Measurements from ENCODE around the gene VWA8.
"Not testable (repeated sequence)": the region's sequence is repeated elsewhere in the genome, so short reads cannot be mapped to it uniquely, and the experiment has no call there.

The VWA8 gene

GRCh38 chr13:41848435-41849255, 112.3 kb downstream of the VWA8 start:
- peak in 1 of 2 donors; percentile 10 for DNase-seq

- no peak for DNase-seq
Observed at GRCh38 chr13:41847216-41847615, 113.7 kb downstream of the VWA8 start.

GRCh38 chr13:41842036-41842620, 118.8 kb downstream of the VWA8 start:
- no peak for DNase-seq

GRCh38 chr13:41837629-41838028, 123.3 kb downstream of the VWA8 start:
- DNase-seq: no peak

- no peak for DNase-seq
Observed at GRCh38 chr13:41835871-41836270, 125.0 kb downstream of the VWA8 start.

- DNase-seq: not testable (repeated sequence)
Observed at GRCh38 chr13:41834697-41835096, 126.2 kb downstream of the VWA8 start.

- DNase-seq: no peak
Observed at GRCh38 chr13:41833831-41834230, 127.1 kb downstream of the VWA8 start.

- no peak for DNase-seq
Observed at GRCh38 chr13:41833201-41833600, 127.7 kb downstream of the VWA8 start.

GRCh38 chr13:41827507-41828213, 133.2 kb downstream of the VWA8 start:
- DNase-seq: no peak

GRCh38 chr13:41825691-41826090, 135.2 kb downstream of the VWA8 start:
- no peak for DNase-seq

- no peak for DNase-seq
Observed at GRCh38 chr13:41823476-41823875, 137.4 kb downstream of the VWA8 start.

GRCh38 chr13:41822560-41822959, 138.3 kb downstream of the VWA8 start:
- no peak for DNase-seq

GRCh38 chr13:41821238-41821594, 139.7 kb downstream of the VWA8 start:
- no peak for DNase-seq

GRCh38 chr13:41820581-41821237, 140.2 kb downstream of the VWA8 start:
- DNase-seq: no peak

- DNase-seq: no peak
Observed at GRCh38 chr13:41816057-41816456, 144.9 kb downstream of the VWA8 start.

- no peak for DNase-seq
Observed at GRCh38 chr13:41813426-41813825, 147.5 kb downstream of the VWA8 start.

GRCh38 chr13:41812851-41813250, 148.1 kb downstream of the VWA8 start:
- no peak for DNase-seq

- no peak for DNase-seq
Observed at GRCh38 chr13:41812237-41812636, 148.7 kb downstream of the VWA8 start.

- DNase-seq: peak in 1 of 2 donors; percentile 49
Observed at GRCh38 chr13:41811588-41812021, 149.3 kb downstream of the VWA8 start.

- no peak for DNase-seq
Observed at GRCh38 chr13:41809962-41810361, 150.9 kb downstream of the VWA8 start.

- not testable (repeated sequence) for DNase-seq
Observed at GRCh38 chr13:41803445-41803735, 157.5 kb downstream of the VWA8 start.

GRCh38 chr13:41802684-41803444, 158.0 kb downstream of the VWA8 start:
- DNase-seq: no peak

Measured in CD4-positive, alpha-beta T cell treated with Interleukin-4 for 1 hour (primary cell).